Fibroblast of lung (primary cell): ENCODE data around the gene STXBP6.

Experiments
- EZH2 ChIP-seq: IDR thresholded peaks from 2 replicates; pipeline ENCODE4 v1.5.1; 2012; ENCODE audit warnings: low read length, control low read depth, mild to moderate bottlenecking; ENCODE audit errors: missing control alignments
- TF ChIP-seq, protein P1 (sequence below), 2 donors: IDR thresholded peaks in 1 of 2; conservative IDR thresholded peaks in 1 of 2; 1 replicate in 1 of 2; 2 replicates in 1 of 2; pipeline ENCODE4 v1.5.1; 2011 to 2012; ENCODE audit warnings: low read length in 2 of 2, control low read depth in 1 of 2, inconsistent platforms in 1 of 2, low read depth in 1 of 2, mild to moderate bottlenecking in 1 of 2

DNA sequence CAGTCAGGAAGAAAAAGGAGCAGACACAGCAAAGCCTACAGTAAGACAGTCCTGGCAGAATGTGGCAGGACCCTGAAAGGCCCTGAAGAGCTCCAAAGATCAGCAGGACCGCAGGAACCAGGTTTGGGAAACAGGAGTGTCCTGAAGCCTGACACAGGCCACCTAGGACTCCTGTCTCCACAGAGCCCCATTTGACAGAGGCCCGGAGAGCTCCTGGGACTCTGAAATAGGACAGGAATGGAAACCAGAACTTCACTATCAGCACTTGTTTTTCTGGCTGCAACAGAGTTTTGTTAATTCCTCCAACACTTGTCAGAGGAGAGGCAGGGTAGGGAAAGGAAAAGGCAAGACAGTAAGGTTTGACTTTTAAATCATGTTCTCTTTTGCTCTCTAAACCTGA is 12.9 kb downstream of the STXBP6 start:
- TF ChIP-seq, protein P1, sequence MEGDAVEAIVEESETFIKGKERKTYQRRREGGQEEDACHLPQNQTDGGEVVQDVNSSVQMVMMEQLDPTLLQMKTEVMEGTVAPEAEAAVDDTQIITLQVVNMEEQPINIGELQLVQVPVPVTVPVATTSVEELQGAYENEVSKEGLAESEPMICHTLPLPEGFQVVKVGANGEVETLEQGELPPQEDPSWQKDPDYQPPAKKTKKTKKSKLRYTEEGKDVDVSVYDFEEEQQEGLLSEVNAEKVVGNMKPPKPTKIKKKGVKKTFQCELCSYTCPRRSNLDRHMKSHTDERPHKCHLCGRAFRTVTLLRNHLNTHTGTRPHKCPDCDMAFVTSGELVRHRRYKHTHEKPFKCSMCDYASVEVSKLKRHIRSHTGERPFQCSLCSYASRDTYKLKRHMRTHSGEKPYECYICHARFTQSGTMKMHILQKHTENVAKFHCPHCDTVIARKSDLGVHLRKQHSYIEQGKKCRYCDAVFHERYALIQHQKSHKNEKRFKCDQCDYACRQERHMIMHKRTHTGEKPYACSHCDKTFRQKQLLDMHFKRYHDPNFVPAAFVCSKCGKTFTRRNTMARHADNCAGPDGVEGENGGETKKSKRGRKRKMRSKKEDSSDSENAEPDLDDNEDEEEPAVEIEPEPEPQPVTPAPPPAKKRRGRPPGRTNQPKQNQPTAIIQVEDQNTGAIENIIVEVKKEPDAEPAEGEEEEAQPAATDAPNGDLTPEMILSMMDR (conservative IDR thresholded peaks at IDR 0.05 in 1 of 2, IDR thresholded peaks at IDR 0.05 in 1 of 2; ENCODE audit: low read depth in 1 of 2, low read length in 2 of 2): no peak
- TF ChIP-seq EZH2: no peak
